GM21717 (cell line): Measurements from ENCODE around the gene FAU.

Experiments
- ATAC-seq: cut with Tn5 transposase; IDR thresholded peaks from one replicate; pipeline ENCODE4 v1.9.1; 2021; ENCODE audit warnings: mild to moderate bottlenecking, moderate library complexity; ENCODE audit not compliant: unreplicated experiment

FAU gene

DNA sequence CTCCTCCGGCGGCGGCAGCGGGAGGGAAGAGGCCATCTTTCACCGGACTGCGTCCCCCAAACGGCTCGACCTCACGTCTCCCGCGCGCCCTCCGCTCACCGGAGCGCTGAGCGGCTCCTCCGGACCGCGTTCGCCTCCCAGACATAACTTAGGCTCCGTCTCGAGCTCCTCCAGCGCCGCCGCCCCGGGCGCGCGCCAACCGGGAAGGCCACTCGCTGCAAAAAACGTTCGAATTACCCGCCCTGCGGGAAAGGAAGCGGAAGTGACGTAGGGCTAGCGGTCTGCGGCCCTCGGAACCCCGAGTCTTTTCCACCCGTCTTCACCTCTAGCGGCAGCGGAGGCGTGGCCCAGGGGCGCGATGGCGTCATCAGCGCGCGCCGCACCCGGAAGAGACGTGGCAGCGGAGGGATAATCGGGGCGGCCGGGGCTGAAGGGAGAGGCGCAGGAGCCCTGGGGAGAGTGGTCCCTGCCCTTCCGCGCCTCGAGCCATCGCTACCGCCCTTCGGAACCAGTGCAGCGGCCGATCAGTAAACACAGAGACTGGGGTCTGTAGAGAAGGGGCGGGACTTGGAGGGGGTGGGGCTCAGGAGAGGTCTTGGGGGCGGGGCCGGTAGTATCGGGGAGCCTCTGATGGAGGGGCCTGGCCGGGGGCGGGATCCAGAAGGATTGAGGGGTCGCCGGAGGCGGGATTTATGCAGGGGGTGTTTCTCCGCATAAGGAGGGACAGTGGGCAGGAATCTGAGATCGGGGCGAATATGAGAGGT, 37.9 kb downstream of the FAU start, which contains the start of the genes CDCA5 and ZFPL1:
Gene CDCA5, minus strand, starts transcription at position 207 of the 764 bp plus-strand sequence. Its CDS starts 62 bp downstream, at position 145.
Gene ZFPL1, plus strand, starts transcription at position 389 of the 764 bp plus-strand sequence. CDS start 477 bp downstream, outside the sequence.
- ATAC-seq: peak; percentile 48

- ATAC-seq: peak; percentile 22
Observed at GRCh38 chr11:65083134-65083833, 38.6 kb downstream of the FAU start.

GRCh38 chr11:65078786-65079342, 43.1 kb downstream of the FAU start:
- ATAC-seq: no peak

DNA sequence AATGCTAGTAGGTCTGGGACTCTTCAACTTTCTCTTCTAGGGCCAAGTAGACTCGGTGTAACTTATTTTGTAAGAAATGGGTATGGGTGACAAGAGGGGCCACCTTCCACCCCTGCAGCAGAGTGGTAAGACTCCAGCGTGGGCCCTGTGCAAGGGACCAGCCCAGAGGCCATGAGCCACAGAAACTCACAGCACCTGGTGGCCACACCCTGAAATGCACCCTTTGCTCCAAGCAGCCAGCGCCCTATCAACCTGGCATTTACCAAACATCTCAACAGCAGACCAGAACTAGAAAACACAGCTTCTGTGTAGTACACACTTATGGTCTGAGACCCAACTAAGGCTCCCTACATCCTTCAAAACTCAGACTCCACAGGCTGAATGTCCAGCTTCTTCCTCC, 43.8 kb downstream of the FAU start:
- no peak for ATAC-seq

DNA sequence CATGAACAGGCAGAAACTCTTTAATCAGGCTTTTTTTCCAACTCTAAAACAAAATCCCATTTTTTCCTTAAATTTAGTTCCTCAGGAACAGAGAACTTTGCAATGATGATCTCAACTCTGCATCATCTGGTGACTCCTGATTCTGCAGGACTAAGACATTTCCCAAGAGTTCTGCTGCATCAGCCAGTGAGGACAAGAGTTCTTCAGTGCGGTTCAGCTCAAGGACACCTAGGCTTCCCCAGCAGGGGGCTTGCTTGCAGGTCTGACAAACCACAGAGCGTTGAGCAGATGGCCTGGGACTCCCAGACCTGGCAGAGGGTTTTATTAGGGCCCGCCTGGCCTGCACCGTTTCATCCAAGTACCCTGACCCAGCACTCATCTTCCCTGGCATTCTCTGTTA, 44.5 kb downstream of the FAU start:
- ATAC-seq: no peak

GRCh38 chr11:65072631-65072966, 49.3 kb downstream of the FAU start:
- ATAC-seq: no peak

GRCh38 chr11:65071907-65072630, 49.9 kb downstream of the FAU start:
- no peak for ATAC-seq
